Jurkat, Clone E6-1 (cell line): ENCODE results near the gene LSG1.

Experiments used
- DNase-seq: peaks from one replicate; pipeline ENCODE4 v3.0.0-alpha.2; 2011; ENCODE audit warnings: low read depth, low spot score
- H3K4me3 ChIP-seq: 2 replicates; pipeline ENCODE4 v1.5.1; 2011; ENCODE audit warnings: mild to moderate bottlenecking, low read length, control low read depth, moderate library complexity

The LSG1 gene

GRCh38 chr3:194602669-194603171, 69.3 kb downstream of the LSG1 start:
- H3K4me3 ChIP-seq: no peak overlapping the region
- DNase-seq: no peak

DNA sequence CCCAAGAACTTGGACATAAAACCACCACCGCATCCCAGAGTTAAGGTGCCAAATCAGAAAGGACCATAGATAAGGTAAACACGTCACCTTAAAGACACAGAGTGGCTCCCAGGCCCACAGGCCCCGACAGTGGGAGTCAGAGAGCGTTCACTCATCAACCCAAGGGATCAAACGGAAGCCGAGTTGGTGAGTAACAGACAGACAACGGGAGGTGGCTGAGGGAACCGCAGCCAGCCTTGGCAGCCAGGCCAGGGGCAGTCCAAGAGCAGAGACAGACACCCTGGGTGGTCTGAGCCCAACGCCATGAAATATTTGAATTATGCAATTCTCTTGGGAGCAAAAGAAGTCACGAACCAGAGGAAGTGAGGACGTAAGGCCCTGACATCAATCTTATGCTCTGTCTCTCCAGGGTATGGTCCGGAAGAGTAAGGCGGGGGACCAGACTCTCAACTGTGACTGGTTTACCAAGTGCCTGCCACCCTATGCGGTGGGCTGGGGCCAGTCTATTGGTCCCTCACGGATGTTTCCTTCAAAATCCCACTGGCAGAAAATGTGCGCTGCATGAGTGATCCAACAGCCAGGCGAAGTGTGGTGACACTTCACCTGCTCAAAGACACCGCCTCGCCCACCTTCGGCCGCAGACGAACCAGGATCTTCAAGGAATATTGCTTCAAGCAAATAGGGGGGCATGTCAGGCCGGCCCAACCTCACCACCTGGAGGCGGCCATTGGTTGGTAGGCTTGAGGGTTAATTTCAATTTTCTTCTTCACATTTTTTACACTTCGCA, 73.0 kb downstream of the LSG1 start:
- H3K4me3 ChIP-seq: no peak overlapping the region
- DNase-seq: no peak

DNA sequence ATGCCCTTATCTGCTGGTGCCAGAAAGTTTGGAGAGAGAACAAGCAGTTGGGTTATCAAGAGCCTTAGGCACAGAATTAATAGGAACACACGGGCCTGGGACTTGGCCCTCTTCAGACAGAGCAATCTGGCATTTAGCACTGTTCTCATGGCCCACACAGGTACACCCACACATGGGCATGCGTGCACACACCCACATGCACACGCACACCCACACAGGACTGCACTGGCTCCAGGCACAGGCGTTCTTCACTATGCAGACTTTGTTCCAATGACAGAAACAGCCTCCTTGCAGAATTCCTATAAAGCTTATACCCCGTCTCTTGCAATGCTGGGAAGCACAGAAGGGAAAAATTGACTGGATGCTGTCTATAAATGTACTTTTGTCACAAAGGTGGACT, 75.1 kb downstream of the LSG1 start:
- DNase-seq: no peak
- no peak overlapping the region for H3K4me3 ChIP-seq

- DNase-seq: no peak
- H3K4me3 ChIP-seq: no peak overlapping the region
Observed at GRCh38 chr3:194592798-194593752, 78.9 kb downstream of the LSG1 start.
